ENCODE measurements around the gene PBLD. TPM values are rescaled to one million over a fixed set of nuclear protein-coding genes. Genes with fewer than 3 reads are reported as not detected.

The PBLD gene
- total RNA-seq, 1 experiment from 2014 or later = 7.2 TPM

DNA sequence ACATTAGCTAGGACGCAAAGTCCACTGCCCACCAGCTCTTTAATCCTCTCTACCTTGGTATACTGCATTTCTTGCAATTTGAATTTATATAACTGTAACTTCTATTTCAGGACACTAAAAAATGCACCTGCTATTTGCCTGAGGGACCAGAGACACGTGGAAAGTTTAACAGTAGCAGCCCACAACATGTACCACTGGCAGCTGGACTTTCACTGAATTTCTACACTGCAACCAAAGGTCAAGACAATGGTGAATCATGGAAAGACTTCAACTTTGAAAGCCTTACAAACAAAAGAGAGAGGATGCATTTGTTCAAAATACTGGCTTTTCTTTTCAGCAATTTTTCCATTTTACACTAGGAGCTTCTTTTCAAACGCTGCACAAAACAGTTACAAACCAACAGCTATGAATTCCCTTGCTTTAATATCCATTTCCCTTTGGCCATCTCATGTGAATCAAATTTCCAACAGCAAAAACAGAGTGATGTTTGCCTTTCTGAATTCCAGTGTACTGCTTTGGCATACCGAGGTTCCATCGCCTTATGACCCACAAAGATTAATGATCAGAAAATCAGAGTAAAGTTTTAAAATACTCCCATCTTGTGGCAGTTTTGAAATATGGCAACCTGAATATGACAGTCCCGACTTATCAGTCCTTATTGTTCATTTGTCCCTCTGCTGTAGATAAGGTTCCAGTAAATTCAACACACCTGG, 30.8 kb downstream of the PBLD start:
- H3K27me3 ChIP-seq (ENCODE audit: low read length) = no peaks in the 10 kb centered on the region
- 0 out of 2 replicates have a peak overlapping the region, but pooled peaks have one; percentile 2 for H3K9ac ChIP-seq (ENCODE audit: low read length)
- H3K9me3 ChIP-seq (ENCODE audit: low read length) = no peaks in the 10 kb centered on the region
- H4K20me1 ChIP-seq (ENCODE audit: insufficient read depth, low read depth, low read length) = no peaks in the 10 kb centered on the region
- peaks cover 25% of the 10 kb centered on the region for H3K4me1 ChIP-seq (ENCODE audit: low read length)
- H3K27ac ChIP-seq (ENCODE audit: low read length) = peak overlapping the region; percentile 40
- no peaks in the 10 kb centered on the region for H3K36me3 ChIP-seq (ENCODE audit: insufficient read depth, low read length)
- H3K4me3 ChIP-seq (ENCODE audit: low read length) = no peak overlapping the region; the same call in 1 of the 2 replicates
- no peaks in the 10 kb centered on the region for H3K79me2 ChIP-seq (ENCODE audit: low read length)
- H3K9me2 ChIP-seq (replicated peaks; ENCODE audit: insufficient read depth, low read length) = no peaks in the 10 kb centered on the region
- H2AFZ ChIP-seq (ENCODE audit: low read length) = peak overlapping the region; percentile 22; the same call in 1 of the 2 replicates
- peak; percentile 78 for DNase-seq
- H3K4me2 ChIP-seq (ENCODE audit: low read depth, low read length, poor library complexity, severe bottlenecking) = peak overlapping the region; percentile 39

DNA sequence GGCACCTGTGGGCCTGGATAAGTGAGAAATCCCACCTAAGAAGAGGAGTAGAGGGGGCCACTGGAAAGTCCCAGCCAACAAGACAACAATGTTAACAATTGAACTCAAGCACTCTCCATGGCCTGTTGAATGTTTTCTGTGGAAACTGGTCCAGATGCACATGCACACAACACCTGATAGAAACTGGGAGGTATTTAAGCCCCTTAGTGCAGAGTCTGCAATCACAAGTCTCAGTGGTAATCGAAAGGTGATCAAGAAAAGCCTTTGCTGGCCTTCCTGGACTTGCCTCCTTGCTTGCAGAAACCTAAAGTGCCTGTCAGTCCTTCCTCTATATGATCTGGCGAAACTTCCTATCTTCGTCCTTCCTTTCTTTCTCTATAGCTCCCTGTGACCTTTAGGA, 31.4 kb downstream of the PBLD start:
- H3K4me1 ChIP-seq (ENCODE audit: low read length) = peaks cover 32% of the 10 kb centered on the region
- no peaks in the 10 kb centered on the region for H3K9me3 ChIP-seq (ENCODE audit: low read length)
- no peaks in the 10 kb centered on the region for H3K36me3 ChIP-seq (ENCODE audit: insufficient read depth, low read length)
- H3K4me2 ChIP-seq (ENCODE audit: low read depth, low read length, poor library complexity, severe bottlenecking) = peak overlapping the region; percentile 39
- no peaks in the 10 kb centered on the region for H3K9me2 ChIP-seq (replicated peaks; ENCODE audit: insufficient read depth, low read length)
- DNase-seq = peak; percentile 36
- peak overlapping the region; percentile 40 for H3K27ac ChIP-seq (ENCODE audit: low read length)
- H3K4me3 ChIP-seq (ENCODE audit: low read length) = no peak overlapping the region; the same call in 1 of the 2 replicates
- no peaks in the 10 kb centered on the region for H4K20me1 ChIP-seq (ENCODE audit: insufficient read depth, low read depth, low read length)
- peak overlapping the region; percentile 22; the same call in 1 of the 2 replicates for H2AFZ ChIP-seq (ENCODE audit: low read length)
- peak overlapping the region; percentile 2; the same call in 1 of the 2 replicates for H3K9ac ChIP-seq (ENCODE audit: low read length)
- H3K27me3 ChIP-seq (ENCODE audit: low read length) = no peaks in the 10 kb centered on the region
- no peaks in the 10 kb centered on the region for H3K79me2 ChIP-seq (ENCODE audit: low read length)

DNA sequence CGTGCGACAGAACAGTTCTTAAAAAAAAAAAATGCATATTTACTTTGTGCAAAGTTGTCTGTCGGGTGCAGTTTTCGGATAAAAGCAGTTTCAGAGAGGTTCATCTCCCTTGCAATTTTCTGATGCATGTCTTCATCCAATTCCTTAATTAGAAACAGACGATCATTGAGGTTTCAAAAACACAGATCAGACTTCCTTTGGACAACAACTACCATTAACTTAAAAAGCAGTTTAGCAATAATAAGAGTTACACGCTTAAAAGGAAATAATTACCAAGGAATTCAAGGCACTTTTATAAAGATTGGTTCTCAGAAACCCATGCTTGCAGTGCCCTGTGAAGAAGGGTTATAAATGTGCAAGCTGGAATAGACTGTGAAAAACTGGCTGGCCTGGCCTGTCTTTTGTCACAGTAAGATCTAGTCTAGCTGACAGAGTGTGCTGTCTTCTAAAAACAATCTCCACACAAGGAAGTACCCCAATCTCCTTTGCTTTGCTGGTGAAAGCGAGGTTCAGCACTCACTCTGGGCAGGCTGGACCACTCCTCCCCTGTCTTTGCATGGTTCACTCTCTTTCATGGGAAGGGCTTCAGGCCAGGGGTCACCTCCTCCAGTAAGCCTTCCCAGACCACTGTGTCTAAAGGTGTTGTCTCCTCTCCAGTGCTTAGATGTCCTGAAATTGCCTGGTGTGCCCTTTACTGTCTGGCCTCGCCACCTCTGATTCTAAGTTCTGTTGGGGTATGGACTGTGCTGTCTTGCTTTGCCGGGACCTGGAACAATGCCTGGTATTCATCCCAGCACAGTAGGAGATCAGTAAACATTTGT, 35.7 kb downstream of the PBLD start:
- DNase-seq = no peak
- Histone ChIP-seq H3K27me3 (ENCODE audit: low read length) (no peaks in the 10 kb centered on the region), H2AFZ (ENCODE audit: low read length) (peak overlapping the region; percentile 64), H3K4me3 (ENCODE audit: low read length) (peak overlapping the region; percentile 42; the same call in 1 of the 2 replicates), H3K9me2 (replicated peaks; ENCODE audit: insufficient read depth, low read length) (no peaks in the 10 kb centered on the region), H3K9me3 (ENCODE audit: low read length) (no peaks in the 10 kb centered on the region), H3K9ac (ENCODE audit: low read length) (peak overlapping the region; percentile 15; the same call in 1 of the 2 replicates), H4K20me1 (ENCODE audit: insufficient read depth, low read depth, low read length) (no peaks in the 10 kb centered on the region), H3K4me1 (ENCODE audit: low read length) (peaks cover 34% of the 10 kb centered on the region), H3K36me3 (ENCODE audit: insufficient read depth, low read length) (no peaks in the 10 kb centered on the region), H3K4me2 (ENCODE audit: low read depth, low read length, poor library complexity, severe bottlenecking) (peak overlapping the region; percentile 52), H3K79me2 (ENCODE audit: low read length) (no peaks in the 10 kb centered on the region), H3K27ac (ENCODE audit: low read length) (no peak overlapping the region)

DNA sequence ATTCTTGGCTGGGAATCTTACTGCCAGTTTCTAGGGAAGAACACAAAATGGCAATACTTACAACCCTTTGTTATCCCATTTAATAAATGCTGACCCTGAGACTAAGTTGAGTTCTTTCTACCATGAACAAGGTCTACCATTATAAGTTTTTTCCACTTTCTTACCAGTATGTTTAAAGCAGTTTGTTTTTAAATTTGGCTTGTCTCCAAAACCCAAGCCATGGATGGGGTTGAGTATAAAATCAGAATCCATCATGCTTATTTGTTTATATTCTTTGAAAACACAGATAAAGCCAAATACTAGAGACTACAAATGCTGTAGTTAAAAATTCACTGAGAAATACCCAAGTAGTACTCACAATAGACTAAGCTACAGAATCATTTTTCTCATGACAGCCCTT, 42.0 kb downstream of the PBLD start:
- DNase-seq = no peak
- no peaks in the 10 kb centered on the region for H4K20me1 ChIP-seq (ENCODE audit: insufficient read depth, low read depth, low read length)

GRCh38 chr10:68288717-68289116, 44.0 kb downstream of the PBLD start:
- no peaks in the 10 kb centered on the region for H3K4me1 ChIP-seq (ENCODE audit: low read length)
- DNase-seq = no peak

More for the DNA sequence above, 42.0 kb downstream of the PBLD start:
- no peak overlapping the region for H2AFZ ChIP-seq (ENCODE audit: low read length)
- H3K9me2 ChIP-seq (replicated peaks; ENCODE audit: insufficient read depth, low read length) = no peaks in the 10 kb centered on the region
- no peak overlapping the region for H3K9ac ChIP-seq (ENCODE audit: low read length)
- no peaks in the 10 kb centered on the region for H3K79me2 ChIP-seq (ENCODE audit: low read length)
- H3K36me3 ChIP-seq (ENCODE audit: insufficient read depth, low read length) = no peaks in the 10 kb centered on the region
- H3K27ac ChIP-seq (ENCODE audit: low read length) = no peak overlapping the region
- no peaks in the 10 kb centered on the region for H3K9me3 ChIP-seq (ENCODE audit: low read length)
- H3K4me2 ChIP-seq (ENCODE audit: low read depth, low read length, poor library complexity, severe bottlenecking) = no peak overlapping the region
- no peaks in the 10 kb centered on the region for H3K27me3 ChIP-seq (ENCODE audit: low read length)
- H3K4me3 ChIP-seq (ENCODE audit: low read length) = no peak overlapping the region
- H3K4me1 ChIP-seq (ENCODE audit: low read length) = no peaks in the 10 kb centered on the region

GRCh38 chr10:68284062-68285001, 48.4 kb downstream of the PBLD start:
- no peak for DNase-seq
- H3K79me2 ChIP-seq (ENCODE audit: low read length) = no peaks in the 10 kb centered on the region
- H3K9me3 ChIP-seq (ENCODE audit: low read length) = no peaks in the 10 kb centered on the region
- no peaks in the 10 kb centered on the region for H3K36me3 ChIP-seq (ENCODE audit: insufficient read depth, low read length)
- no peaks in the 10 kb centered on the region for H3K4me1 ChIP-seq (ENCODE audit: low read length)
- peak overlapping the region; percentile 18; the same call in 1 of the 2 replicates for H2AFZ ChIP-seq (ENCODE audit: low read length)
- no peaks in the 10 kb centered on the region for H3K27me3 ChIP-seq (ENCODE audit: low read length)
- no peaks in the 10 kb centered on the region for H4K20me1 ChIP-seq (ENCODE audit: insufficient read depth, low read depth, low read length)
- H3K4me3 ChIP-seq (ENCODE audit: low read length) = no peak overlapping the region
- no peak overlapping the region for H3K9ac ChIP-seq (ENCODE audit: low read length)
- H3K4me2 ChIP-seq (ENCODE audit: low read depth, low read length, poor library complexity, severe bottlenecking) = no peak overlapping the region
- no peaks in the 10 kb centered on the region for H3K9me2 ChIP-seq (replicated peaks; ENCODE audit: insufficient read depth, low read length)
- H3K27ac ChIP-seq (ENCODE audit: low read length) = no peak overlapping the region

More at GRCh38 chr10:68288717-68289116, 44.0 kb downstream of the PBLD start:
- H3K9me2 ChIP-seq (replicated peaks; ENCODE audit: insufficient read depth, low read length) = no peaks in the 10 kb centered on the region
- no peaks in the 10 kb centered on the region for H3K9me3 ChIP-seq (ENCODE audit: low read length)
- H3K27me3 ChIP-seq (ENCODE audit: low read length) = no peaks in the 10 kb centered on the region
- H3K9ac ChIP-seq (ENCODE audit: low read length) = no peak overlapping the region
- H3K27ac ChIP-seq (ENCODE audit: low read length) = no peak overlapping the region
- no peak overlapping the region for H3K4me3 ChIP-seq (ENCODE audit: low read length)
- H4K20me1 ChIP-seq (ENCODE audit: insufficient read depth, low read depth, low read length) = no peaks in the 10 kb centered on the region
- H3K36me3 ChIP-seq (ENCODE audit: insufficient read depth, low read length) = no peaks in the 10 kb centered on the region
- H3K79me2 ChIP-seq (ENCODE audit: low read length) = no peaks in the 10 kb centered on the region
- H3K4me2 ChIP-seq (ENCODE audit: low read depth, low read length, poor library complexity, severe bottlenecking) = no peak overlapping the region
- no peak overlapping the region for H2AFZ ChIP-seq (ENCODE audit: low read length)

DNA sequence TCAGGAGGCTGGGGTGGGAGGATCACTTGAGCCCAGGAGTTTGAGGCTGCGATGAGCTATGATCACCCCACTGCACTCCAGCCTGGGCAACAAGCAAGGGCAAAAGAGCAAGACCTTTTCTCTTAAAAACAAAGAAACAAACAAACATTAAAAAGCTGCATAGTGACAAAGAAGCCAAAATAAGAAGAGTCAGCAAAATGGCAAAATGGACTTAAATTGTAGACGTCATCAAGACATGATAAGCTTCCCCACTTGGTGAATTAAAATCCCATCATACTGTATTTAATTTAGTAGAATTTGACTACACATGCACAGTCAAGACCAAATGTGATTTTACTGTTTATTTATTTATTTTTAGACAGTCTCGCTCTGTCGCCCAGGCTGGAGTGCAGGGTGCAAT, 52.0 kb downstream of the PBLD start:
- no peaks in the 10 kb centered on the region; the same call in 1 of the 2 replicates for H3K9me3 ChIP-seq (ENCODE audit: low read length)
- H3K79me2 ChIP-seq (ENCODE audit: low read length) = no peaks in the 10 kb centered on the region
- no peak overlapping the region for H3K4me2 ChIP-seq (ENCODE audit: low read depth, low read length, poor library complexity, severe bottlenecking)
- no peaks in the 10 kb centered on the region for H3K9me2 ChIP-seq (replicated peaks; ENCODE audit: insufficient read depth, low read length)
- H2AFZ ChIP-seq (ENCODE audit: low read length) = no peak overlapping the region
- H4K20me1 ChIP-seq (ENCODE audit: insufficient read depth, low read depth, low read length) = no peaks in the 10 kb centered on the region
- H3K9ac ChIP-seq (ENCODE audit: low read length) = no peak overlapping the region
- H3K27ac ChIP-seq (ENCODE audit: low read length) = no peak overlapping the region
- no peaks in the 10 kb centered on the region for H3K36me3 ChIP-seq (ENCODE audit: insufficient read depth, low read length)
- H3K4me1 ChIP-seq (ENCODE audit: low read length) = no peaks in the 10 kb centered on the region
- no peaks in the 10 kb centered on the region for H3K27me3 ChIP-seq (ENCODE audit: low read length)
- no peak overlapping the region for H3K4me3 ChIP-seq (ENCODE audit: low read length)
- DNase-seq = no peak
